COLO668 (cell line): ENCODE results near the gene NUDT2.
"Not testable (repeated sequence)": the region's sequence is repeated elsewhere in the genome, so short reads cannot be mapped to it uniquely, and the experiment has no call there.

Experiments
- DNase-seq: peaks from one replicate; lab custom pipeline; 2025; ENCODE audit not compliant: unreplicated experiment; lab: John Stamatoyannopoulos, UW

The NUDT2 gene

GRCh38 chr9:34334916-34335315 is 5.5 kb downstream of the NUDT2 start:
- no peak for DNase-seq

DNA sequence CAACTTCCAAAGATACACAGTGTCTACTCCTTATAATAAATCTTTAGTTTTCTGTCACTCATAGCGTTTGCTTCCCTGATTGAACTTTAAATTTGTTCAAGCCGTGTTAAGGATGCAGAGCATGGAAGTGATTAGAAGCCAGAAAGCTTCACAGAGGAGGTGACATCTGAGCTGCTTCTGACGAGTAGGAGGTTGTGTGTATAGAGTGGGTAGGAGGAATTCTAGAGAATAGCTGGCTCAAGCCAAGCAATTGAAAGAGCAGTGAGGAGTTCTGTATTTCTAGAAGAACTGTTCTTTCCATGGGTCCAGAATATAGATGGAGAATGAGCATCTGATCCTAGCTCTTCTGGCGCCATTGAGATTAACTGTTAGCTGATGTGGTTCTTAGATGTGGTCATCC is 6.0 kb downstream of the NUDT2 start:
- no peak for DNase-seq

DNA sequence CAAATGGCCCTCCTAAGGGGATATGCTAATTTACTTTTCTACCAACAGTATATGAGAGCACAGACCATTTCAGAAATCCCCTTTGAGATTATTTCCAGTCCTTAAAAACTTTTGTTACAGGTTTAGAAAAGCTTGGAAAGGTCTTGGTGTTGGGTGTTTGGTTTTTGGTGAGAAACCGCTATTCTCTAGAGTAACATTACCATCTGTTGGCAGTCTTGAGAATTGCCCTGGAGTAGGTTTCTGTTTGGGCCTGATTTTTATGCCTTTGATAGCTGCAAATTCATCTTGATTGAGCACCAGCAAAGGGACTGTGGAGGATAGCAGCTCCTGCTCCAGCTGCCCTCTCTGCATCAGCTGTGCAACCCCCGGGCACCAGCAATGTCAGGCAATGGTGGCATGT is 8.0 kb downstream of the NUDT2 start:
- DNase-seq, result no peak

DNA sequence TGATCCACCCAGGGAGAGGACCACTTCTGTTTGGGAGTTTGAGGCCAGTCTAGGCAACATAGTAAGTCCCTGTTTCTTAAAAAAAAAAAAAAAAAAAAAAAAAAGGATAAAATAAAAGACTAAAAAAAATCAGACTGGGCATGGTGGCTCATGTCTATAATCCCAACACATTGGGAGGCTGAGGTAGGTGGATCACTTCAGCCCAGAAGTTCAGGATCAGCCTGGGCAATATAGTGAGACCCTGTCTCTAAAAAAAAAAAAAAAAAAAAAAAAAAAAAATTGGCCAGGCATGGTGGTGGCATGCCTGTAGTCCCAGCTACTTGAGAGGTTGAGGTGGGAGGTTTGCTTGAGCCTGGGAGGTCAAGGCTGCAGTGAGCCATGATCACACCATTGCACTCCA is 8.7 kb downstream of the NUDT2 start:
- DNase-seq, result not testable (repeated sequence)

- DNase-seq, result no peak
Measured at GRCh38 chr9:34338665-34339385, 9.5 kb downstream of the NUDT2 start.

- DNase-seq, result no peak
Measured at GRCh38 chr9:34341659-34342295, 12.4 kb downstream of the NUDT2 start.

DNA sequence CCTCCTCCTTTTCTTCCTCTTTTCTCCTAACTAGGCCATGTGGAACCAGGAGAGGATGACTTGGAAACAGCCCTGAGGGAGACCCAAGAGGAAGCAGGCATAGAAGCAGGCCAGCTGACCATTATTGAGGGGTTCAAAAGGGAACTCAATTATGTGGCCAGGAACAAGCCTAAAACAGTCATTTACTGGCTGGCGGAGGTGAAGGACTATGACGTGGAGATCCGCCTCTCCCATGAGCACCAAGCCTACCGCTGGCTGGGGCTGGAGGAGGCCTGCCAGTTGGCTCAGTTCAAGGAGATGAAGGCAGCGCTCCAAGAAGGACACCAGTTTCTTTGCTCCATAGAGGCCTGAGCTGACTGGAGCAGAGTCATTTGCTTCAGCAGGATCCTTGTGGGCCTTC is 13.7 kb downstream of the NUDT2 start:
- DNase-seq, result no peak

- DNase-seq, result no peak
Measured at GRCh38 chr9:34343605-34344004, 14.2 kb downstream of the NUDT2 start.

- no peak for DNase-seq
Measured at GRCh38 chr9:34346873-34347799, 17.8 kb downstream of the NUDT2 start.

DNA sequence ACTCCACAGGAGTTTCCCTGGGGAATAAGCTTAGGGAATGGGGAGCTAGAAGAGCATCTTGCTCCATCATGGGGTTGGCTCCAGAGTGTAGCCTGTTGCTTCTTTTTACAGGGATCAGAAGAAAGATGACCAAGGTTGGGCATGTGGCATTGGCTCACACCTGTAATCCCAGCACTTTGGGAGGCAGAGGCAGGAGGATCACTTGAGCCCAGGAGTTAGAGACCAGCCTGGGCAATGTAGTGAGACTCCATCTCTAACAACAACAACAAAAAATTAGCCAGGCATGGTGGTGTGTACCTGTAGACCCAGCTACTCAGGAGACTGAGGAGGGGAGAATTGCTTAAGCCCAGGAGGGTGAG is 18.4 kb downstream of the NUDT2 start:
- no peak for DNase-seq

DNA sequence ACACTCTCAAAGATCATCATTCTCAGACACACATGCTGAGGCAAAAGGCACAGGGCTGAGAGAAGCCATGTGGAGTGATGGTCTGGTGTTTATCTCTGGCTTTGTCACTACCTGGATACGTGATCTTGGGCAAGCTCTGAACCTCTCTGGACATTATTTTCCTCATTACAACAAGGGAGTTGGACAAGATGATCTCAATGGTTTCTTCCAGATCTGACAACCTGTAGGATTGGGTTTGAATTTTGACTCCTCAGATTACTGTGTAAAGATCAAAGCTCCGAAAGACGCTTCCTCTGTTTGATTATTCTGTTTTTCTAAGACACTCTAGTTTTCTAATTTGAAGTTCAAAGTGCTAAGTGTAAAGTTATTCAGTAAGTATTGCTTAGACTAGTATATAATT is 20.0 kb downstream of the NUDT2 start:
- DNase-seq, result no peak

- DNase-seq, result not testable (repeated sequence)
Measured at GRCh38 chr9:34352122-34352652, 22.8 kb downstream of the NUDT2 start.

- not testable (repeated sequence) for DNase-seq
Measured at GRCh38 chr9:34352957-34353356, 23.6 kb downstream of the NUDT2 start.

DNA sequence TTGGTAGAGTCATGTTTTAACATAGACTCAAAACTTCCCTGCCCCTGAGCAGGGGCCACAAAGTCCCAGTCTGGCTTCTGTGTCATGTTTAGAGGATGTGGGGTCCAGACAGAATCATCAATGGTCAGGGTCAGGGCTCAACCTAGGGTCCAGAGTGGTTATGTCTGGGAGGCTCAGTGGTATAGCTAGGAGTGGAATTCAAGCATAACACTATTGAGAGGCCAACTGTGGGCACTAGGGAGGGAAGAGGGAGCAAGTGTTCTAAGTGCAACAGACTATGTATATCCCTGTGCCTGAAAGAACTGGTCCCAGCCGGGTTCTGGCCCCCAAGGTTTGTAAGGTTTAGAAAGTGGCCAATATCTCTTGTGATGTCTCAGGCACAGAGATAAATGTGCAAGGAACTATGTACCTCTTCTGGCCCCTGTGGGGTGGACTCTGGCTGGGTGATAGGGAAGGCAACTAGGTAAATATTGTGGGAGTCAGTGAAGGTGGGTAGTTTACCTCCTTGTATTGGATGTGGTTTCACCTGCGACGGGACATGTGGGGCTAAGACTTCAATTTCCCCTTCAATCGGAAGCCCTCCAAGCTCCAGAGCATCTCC is 33.3 kb downstream of the NUDT2 start:
- DNase-seq, result no peak

GRCh38 chr9:34363619-34364351 is 34.4 kb downstream of the NUDT2 start:
- DNase-seq, result no peak

DNA sequence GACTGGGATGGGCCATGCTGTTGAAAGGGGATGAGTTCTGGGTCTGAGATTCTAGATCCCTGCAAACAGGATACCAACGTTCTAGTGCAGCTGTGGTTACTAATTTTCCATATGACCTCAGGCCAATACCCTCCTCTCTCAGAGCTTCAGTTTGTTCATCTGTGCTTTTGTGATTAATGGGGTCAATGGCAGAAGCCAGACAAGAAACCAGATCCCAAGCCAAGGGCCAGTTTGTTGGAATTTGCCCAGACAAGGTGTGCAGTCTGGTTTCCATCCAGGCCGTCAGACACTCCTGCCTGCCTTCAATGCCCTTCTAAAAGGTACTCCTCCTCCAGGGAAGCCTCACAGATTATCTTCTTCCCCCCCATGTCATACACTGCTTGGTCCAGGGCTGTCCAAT is 35.9 kb downstream of the NUDT2 start:
- no peak for DNase-seq

DNA sequence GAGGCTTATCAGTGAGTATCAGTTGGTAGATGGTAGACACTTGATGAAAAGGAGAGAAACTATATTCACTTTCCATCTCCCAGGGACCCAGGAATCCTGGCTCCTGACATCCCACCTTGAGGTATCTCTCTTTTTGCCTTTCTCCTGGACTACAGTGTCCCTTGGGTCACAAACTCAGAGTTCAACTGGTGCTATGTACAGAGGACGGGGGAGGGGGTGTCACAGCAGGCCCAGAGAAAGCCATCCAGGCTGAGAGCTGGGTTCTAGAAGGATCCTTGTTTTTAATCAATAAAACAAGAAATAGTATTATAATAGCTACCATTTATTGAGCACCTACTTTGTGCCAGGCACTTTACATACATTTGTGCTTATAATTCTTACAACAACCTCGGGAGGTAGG is 37.0 kb downstream of the NUDT2 start:
- DNase-seq, result no peak

GRCh38 chr9:34367751-34368410 is 38.5 kb downstream of the NUDT2 start:
- DNase-seq, result not testable (repeated sequence)

GRCh38 chr9:34368796-34369195 is 39.4 kb downstream of the NUDT2 start:
- not testable (repeated sequence) for DNase-seq

GRCh38 chr9:34369636-34370035 is 40.3 kb downstream of the NUDT2 start:
- DNase-seq, result no peak
